ENCODE results near the gene BANK1.

Gene BANK1

GRCh38 chr4:101972791-101973190, 182.3 kb downstream of the BANK1 start:
- Mint-ChIP-seq H3K4me1 (no peaks in the 10 kb centered on the region), H3K9me3 (no peaks in the 10 kb centered on the region), H3K27me3 (ENCODE audit: low read depth) (no peaks in the 10 kb centered on the region), H3K4me3 (no peak overlapping the region), H3K36me3 (ENCODE audit: low read depth) (no peaks in the 10 kb centered on the region), H3K27ac (no peak overlapping the region)
- no peak for TF ChIP-seq CTCF (IDR thresholded peaks at IDR 0.05; ENCODE audit: unreplicated experiment in 3 of 3)

- no peaks in the 10 kb centered on the region for H3K4me1 Mint-ChIP-seq
Measured at GRCh38 chr4:101973361-101973760, 182.8 kb downstream of the BANK1 start.

GRCh38 chr4:101977076-101977475, 186.5 kb downstream of the BANK1 start:
- H3K36me3 Mint-ChIP-seq (ENCODE audit: low read depth) = no peaks in the 10 kb centered on the region
- no peak overlapping the region for H3K4me3 Mint-ChIP-seq
- H3K27ac Mint-ChIP-seq = no peak overlapping the region
- no peaks in the 10 kb centered on the region for H3K27me3 Mint-ChIP-seq (ENCODE audit: low read depth)
- no peaks in the 10 kb centered on the region for H3K4me1 Mint-ChIP-seq
- no peaks in the 10 kb centered on the region for H3K9me3 Mint-ChIP-seq
- no peak for TF ChIP-seq CTCF (IDR thresholded peaks at IDR 0.05; ENCODE audit: unreplicated experiment in 3 of 3)

More at GRCh38 chr4:101973361-101973760, 182.8 kb downstream of the BANK1 start:
- Mint-ChIP-seq H3K27me3 (ENCODE audit: low read depth) (no peaks in the 10 kb centered on the region), H3K9me3 (no peaks in the 10 kb centered on the region), H3K27ac (no peak overlapping the region), H3K36me3 (ENCODE audit: low read depth) (no peaks in the 10 kb centered on the region), H3K4me3 (no peak overlapping the region)
- TF ChIP-seq CTCF (IDR thresholded peaks at IDR 0.05; ENCODE audit: unreplicated experiment in 3 of 3) = no peak

GRCh38 chr4:101981756-101982155, 191.2 kb downstream of the BANK1 start:
- TF ChIP-seq CTCF (IDR thresholded peaks at IDR 0.05; ENCODE audit: unreplicated experiment in 3 of 3) = no peak
- Mint-ChIP-seq H3K4me3 (no peak overlapping the region), H3K4me1 (no peaks in the 10 kb centered on the region), H3K27me3 (ENCODE audit: low read depth) (no peaks in the 10 kb centered on the region), H3K27ac (no peak overlapping the region), H3K36me3 (ENCODE audit: low read depth) (no peaks in the 10 kb centered on the region), H3K9me3 (peaks cover 4% of the 10 kb centered on the region)

GRCh38 chr4:101983835-101984234, 193.3 kb downstream of the BANK1 start:
- H3K4me1 Mint-ChIP-seq = no peaks in the 10 kb centered on the region
- no peaks in the 10 kb centered on the region for H3K27me3 Mint-ChIP-seq (ENCODE audit: low read depth)
- no peak overlapping the region for H3K4me3 Mint-ChIP-seq
- H3K36me3 Mint-ChIP-seq (ENCODE audit: low read depth) = no peaks in the 10 kb centered on the region
- no peak overlapping the region for H3K27ac Mint-ChIP-seq
- H3K9me3 Mint-ChIP-seq = peaks cover 4% of the 10 kb centered on the region
- no peak for TF ChIP-seq CTCF (IDR thresholded peaks at IDR 0.05; ENCODE audit: unreplicated experiment in 3 of 3)

- no peaks in the 10 kb centered on the region for H3K36me3 Mint-ChIP-seq (ENCODE audit: low read depth)
- no peaks in the 10 kb centered on the region for H3K27me3 Mint-ChIP-seq (ENCODE audit: low read depth)
- no peak overlapping the region for H3K27ac Mint-ChIP-seq
- peaks cover 4% of the 10 kb centered on the region for H3K9me3 Mint-ChIP-seq
- H3K4me3 Mint-ChIP-seq = no peak overlapping the region
- peaks cover 5% of the 10 kb centered on the region for H3K4me1 Mint-ChIP-seq
- TF ChIP-seq CTCF (IDR thresholded peaks at IDR 0.05; ENCODE audit: unreplicated experiment in 3 of 3) = no peak
Measured at GRCh38 chr4:101987623-101988243, 197.2 kb downstream of the BANK1 start.

Data from nephron (organoid).